ENCODE measurements around the gene TMX4. TPM values are rescaled to one million over a fixed set of nuclear protein-coding genes. Genes with fewer than 3 reads are reported as not detected.
"Not testable (repeated sequence)": the region's sequence is repeated elsewhere in the genome, so short reads cannot be mapped to it uniquely, and the experiment has no call there.

The TMX4 gene
- total and polyA plus RNA-seq, 2 experiments from 2014 or later: 2.5 to 7.5 TPM

DNA sequence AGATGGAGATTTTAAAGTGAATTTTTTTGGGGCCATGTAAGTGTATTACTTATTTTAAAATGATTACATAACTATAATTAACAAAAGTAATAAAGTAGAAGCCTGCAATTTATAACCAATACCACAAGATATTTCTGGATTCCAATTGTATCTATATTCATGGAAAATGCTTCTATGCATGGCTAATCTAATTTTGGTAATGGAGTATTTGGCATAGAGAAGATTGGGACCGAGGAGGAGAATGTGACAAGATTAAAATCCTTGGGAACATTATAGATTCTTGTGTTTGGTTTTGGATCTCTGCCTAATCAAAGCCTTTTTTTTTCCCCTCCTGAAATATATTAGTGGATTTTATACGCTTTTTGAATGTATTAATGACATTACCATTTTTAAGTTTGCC is 12.9 kb upstream of the TMX4 start:
- no peak for TF ChIP-seq EZH2phosphoT487 (IDR thresholded peaks at IDR 0.05; ENCODE audit: unreplicated experiment)
- no peaks in the 10 kb centered on the region for H3K79me2 ChIP-seq (replicated peaks; ENCODE audit: insufficient read depth)
- no peak overlapping the region for H2AFZ ChIP-seq
- H3K36me3 ChIP-seq (ENCODE audit: insufficient read depth): no peaks in the 10 kb centered on the region
- Mint-ChIP-seq H3K4me3 (no peak overlapping the region), H3K4me1 (no peaks in the 10 kb centered on the region), H3K27ac (no peak overlapping the region), H3K9me3 (no peaks in the 10 kb centered on the region), H3K36me3 (ENCODE audit: low read depth) (no peaks in the 10 kb centered on the region), H3K27me3 (ENCODE audit: insufficient read depth, low read depth, poor library complexity) (no peaks in the 10 kb centered on the region)
- no peak overlapping the region for H3K27ac ChIP-seq (ENCODE audit: low read depth)
- H3K4me2 ChIP-seq: no peak overlapping the region
- no peak for DNase-seq (ENCODE audit: low spot score)
- no peak for ATAC-seq
- H3K4me3 ChIP-seq: no peak overlapping the region
- no peaks in the 10 kb centered on the region for H4K20me1 ChIP-seq (replicated peaks; ENCODE audit: insufficient read depth)
- H3K4me1 ChIP-seq (ENCODE audit: insufficient read depth): no peaks in the 10 kb centered on the region
- H3K9me2 ChIP-seq (ENCODE audit: insufficient read depth): no peaks in the 10 kb centered on the region
- no peaks in the 10 kb centered on the region for H3K27me3 ChIP-seq (ENCODE audit: insufficient read depth)
- no peaks in the 10 kb centered on the region for H3F3A ChIP-seq (replicated peaks; ENCODE audit: low read depth)

GRCh38 chr20:8031539-8031938 is 12.0 kb upstream of the TMX4 start:
- H3K27ac ChIP-seq (ENCODE audit: low read depth); H3K27me3 Mint-ChIP-seq (ENCODE audit: insufficient read depth, low read depth, poor library complexity); H3K4me1 Mint-ChIP-seq; H3K9me2 ChIP-seq (ENCODE audit: insufficient read depth); H3K4me2 ChIP-seq; H4K20me1 ChIP-seq (replicated peaks; ENCODE audit: insufficient read depth); H3K4me3 ChIP-seq; H3K4me3 Mint-ChIP-seq; ATAC-seq; H3K27me3 ChIP-seq (ENCODE audit: insufficient read depth); H3F3A ChIP-seq (replicated peaks; ENCODE audit: low read depth); DNase-seq (ENCODE audit: low spot score); H3K36me3 ChIP-seq (ENCODE audit: insufficient read depth); H3K4me1 ChIP-seq (ENCODE audit: insufficient read depth); H2AFZ ChIP-seq; H3K27ac Mint-ChIP-seq; H3K36me3 Mint-ChIP-seq (ENCODE audit: low read depth); H3K9me3 Mint-ChIP-seq; H3K79me2 ChIP-seq (replicated peaks; ENCODE audit: insufficient read depth): not testable (repeated sequence)

DNA sequence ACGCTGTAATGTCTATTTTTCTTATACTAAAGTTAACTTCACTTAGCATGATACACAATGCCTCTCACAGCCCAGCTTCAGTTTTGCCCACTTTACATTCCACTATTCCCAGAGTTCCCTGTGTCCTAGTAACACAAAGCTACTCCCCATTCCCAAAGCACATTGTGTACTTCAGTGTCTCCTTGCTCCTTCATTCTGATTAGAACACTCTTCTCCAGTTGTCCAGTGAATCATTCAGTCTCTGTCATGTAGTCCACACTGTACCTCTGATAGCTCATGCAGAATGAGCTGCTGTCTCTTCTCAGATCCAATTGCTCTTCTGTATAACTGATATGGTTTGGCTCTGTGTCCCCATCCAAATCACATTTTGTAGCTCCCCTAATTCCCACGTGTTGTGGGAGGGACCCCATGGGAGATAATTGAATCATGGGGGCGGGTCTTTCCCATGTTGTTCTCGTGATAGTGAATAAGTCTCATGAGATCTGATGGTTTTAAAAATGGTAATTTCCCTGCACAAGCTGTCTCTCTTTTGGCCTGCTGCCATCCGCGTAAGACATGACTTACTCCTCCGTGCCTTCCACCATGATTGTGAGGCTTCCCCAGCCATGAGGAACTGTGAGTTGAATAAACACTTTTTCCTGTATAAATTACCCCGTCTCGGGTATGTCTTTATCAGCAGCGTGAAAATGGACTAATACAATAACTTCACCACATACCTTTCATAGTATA is 2.1 kb upstream of the TMX4 start:
- H3K4me3 Mint-ChIP-seq: no peak overlapping the region
- H3K27ac Mint-ChIP-seq: no peak overlapping the region
- Histone ChIP-seq H3K4me2 (no peak overlapping the region), H3K36me3 (ENCODE audit: insufficient read depth) (no peaks in the 10 kb centered on the region), H2AFZ (no peak overlapping the region), H3K79me2 (replicated peaks; ENCODE audit: insufficient read depth) (no peaks in the 10 kb centered on the region), H3K4me3 (no peak overlapping the region), H3F3A (replicated peaks; ENCODE audit: low read depth) (no peaks in the 10 kb centered on the region), H3K27ac (ENCODE audit: low read depth) (no peak overlapping the region), H3K9me2 (ENCODE audit: insufficient read depth) (no peaks in the 10 kb centered on the region), H3K4me1 (ENCODE audit: insufficient read depth) (peaks cover 4% of the 10 kb centered on the region), H3K27me3 (ENCODE audit: insufficient read depth) (no peaks in the 10 kb centered on the region), H4K20me1 (replicated peaks; ENCODE audit: insufficient read depth) (no peaks in the 10 kb centered on the region)
- ATAC-seq (no peak), DNase-seq (ENCODE audit: low spot score) (no peak)
- H3K4me1 Mint-ChIP-seq: peaks cover 10% of the 10 kb centered on the region; the same call in 2 of the 3 replicates
- TF ChIP-seq ZNF114 (CRISPR knock-in tag; IDR thresholded peaks at IDR 0.05): no peak
- no peak for TF ChIP-seq NANOG (IDR thresholded peaks at IDR 0.05; ENCODE audit: borderline replicate concordance)
- no peak for TF ChIP-seq POLR2AphosphoS5 (IDR thresholded peaks at IDR 0.05; ENCODE audit: low read depth)
- TF ChIP-seq, protein P1, sequence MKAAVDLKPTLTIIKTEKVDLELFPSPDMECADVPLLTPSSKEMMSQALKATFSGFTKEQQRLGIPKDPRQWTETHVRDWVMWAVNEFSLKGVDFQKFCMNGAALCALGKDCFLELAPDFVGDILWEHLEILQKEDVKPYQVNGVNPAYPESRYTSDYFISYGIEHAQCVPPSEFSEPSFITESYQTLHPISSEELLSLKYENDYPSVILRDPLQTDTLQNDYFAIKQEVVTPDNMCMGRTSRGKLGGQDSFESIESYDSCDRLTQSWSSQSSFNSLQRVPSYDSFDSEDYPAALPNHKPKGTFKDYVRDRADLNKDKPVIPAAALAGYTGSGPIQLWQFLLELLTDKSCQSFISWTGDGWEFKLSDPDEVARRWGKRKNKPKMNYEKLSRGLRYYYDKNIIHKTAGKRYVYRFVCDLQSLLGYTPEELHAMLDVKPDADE (IDR thresholded peaks at IDR 0.05): no peak
- TF ChIP-seq, protein P2, sequence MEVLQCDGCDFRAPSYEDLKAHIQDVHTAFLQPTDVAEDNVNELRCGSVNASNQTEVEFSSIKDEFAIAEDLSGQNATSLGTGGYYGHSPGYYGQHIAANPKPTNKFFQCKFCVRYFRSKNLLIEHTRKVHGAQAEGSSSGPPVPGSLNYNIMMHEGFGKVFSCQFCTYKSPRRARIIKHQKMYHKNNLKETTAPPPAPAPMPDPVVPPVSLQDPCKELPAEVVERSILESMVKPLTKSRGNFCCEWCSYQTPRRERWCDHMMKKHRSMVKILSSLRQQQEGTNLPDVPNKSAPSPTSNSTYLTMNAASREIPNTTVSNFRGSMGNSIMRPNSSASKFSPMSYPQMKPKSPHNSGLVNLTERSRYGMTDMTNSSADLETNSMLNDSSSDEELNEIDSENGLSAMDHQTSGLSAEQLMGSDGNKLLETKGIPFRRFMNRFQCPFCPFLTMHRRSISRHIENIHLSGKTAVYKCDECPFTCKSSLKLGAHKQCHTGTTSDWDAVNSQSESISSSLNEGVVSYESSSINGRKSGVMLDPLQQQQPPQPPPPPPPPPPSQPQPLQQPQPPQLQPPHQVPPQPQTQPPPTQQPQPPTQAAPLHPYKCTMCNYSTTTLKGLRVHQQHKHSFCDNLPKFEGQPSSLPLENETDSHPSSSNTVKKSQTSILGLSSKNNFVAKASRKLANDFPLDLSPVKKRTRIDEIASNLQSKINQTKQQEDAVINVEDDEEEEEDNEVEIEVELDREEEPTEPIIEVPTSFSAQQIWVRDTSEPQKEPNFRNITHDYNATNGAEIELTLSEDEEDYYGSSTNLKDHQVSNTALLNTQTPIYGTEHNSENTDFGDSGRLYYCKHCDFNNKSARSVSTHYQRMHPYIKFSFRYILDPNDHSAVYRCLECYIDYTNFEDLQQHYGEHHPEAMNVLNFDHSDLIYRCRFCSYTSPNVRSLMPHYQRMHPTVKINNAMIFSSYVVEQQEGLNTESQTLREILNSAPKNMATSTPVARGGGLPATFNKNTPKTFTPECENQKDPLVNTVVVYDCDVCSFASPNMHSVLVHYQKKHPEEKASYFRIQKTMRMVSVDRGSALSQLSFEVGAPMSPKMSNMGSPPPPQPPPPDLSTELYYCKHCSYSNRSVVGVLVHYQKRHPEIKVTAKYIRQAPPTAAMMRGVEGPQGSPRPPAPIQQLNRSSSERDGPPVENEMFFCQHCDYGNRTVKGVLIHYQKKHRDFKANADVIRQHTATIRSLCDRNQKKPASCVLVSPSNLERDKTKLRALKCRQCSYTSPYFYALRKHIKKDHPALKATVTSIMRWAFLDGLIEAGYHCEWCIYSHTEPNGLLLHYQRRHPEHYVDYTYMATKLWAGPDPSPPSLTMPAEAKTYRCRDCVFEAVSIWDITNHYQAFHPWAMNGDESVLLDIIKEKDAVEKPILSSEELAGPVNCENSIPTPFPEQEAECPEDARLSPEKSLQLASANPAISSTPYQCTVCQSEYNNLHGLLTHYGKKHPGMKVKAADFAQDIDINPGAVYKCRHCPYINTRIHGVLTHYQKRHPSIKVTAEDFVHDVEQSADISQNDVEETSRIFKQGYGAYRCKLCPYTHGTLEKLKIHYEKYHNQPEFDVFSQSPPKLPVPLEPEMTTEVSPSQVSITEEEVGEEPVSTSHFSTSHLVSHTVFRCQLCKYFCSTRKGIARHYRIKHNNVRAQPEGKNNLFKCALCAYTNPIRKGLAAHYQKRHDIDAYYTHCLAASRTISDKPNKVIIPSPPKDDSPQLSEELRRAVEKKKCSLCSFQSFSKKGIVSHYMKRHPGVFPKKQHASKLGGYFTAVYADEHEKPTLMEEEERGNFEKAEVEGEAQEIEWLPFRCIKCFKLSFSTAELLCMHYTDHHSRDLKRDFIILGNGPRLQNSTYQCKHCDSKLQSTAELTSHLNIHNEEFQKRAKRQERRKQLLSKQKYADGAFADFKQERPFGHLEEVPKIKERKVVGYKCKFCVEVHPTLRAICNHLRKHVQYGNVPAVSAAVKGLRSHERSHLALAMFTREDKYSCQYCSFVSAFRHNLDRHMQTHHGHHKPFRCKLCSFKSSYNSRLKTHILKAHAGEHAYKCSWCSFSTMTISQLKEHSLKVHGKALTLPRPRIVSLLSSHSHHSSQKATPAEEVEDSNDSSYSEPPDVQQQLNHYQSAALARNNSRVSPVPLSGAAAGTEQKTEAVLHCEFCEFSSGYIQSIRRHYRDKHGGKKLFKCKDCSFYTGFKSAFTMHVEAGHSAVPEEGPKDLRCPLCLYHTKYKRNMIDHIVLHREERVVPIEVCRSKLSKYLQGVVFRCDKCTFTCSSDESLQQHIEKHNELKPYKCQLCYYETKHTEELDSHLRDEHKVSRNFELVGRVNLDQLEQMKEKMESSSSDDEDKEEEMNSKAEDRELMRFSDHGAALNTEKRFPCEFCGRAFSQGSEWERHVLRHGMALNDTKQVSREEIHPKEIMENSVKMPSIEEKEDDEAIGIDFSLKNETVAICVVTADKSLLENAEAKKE (CRISPR knock-in tag; IDR thresholded peaks at IDR 0.05): no peak
- TF ChIP-seq EZH2phosphoT487 (IDR thresholded peaks at IDR 0.05; ENCODE audit: unreplicated experiment): no peak
- no peak for TF ChIP-seq EZH2 (IDR thresholded peaks at IDR 0.05; ENCODE audit: low read depth, unreplicated experiment)
- H3K27me3 Mint-ChIP-seq (ENCODE audit: insufficient read depth, low read depth, poor library complexity): peaks cover 3% of the 10 kb centered on the region
- H3K9me3 Mint-ChIP-seq: no peaks in the 10 kb centered on the region
- H3K36me3 Mint-ChIP-seq (ENCODE audit: low read depth): no peaks in the 10 kb centered on the region; the same call in 2 of the 3 replicates

All from GM23338 (cell line).